Breast epithelium (tissue), 3 donors: Measurements from ENCODE around the gene CPT1C.

Source experiments
- CTCF ChIP-seq, 3 donors: fragments of 450-650 bp; IDR thresholded peaks; one replicate each; pipeline ENCODE4 v1.5.1; 2016 to 2017; ENCODE audit warnings: antibody characterized with exemption in 3 of 3, mild to moderate bottlenecking in 3 of 3, moderate library complexity in 3 of 3
- POLR2A ChIP-seq: fragments of 450-650 bp; IDR thresholded peaks from one replicate; pipeline ENCODE4 v1.6.1; 2016; ENCODE audit warnings: antibody characterized with exemption, mild to moderate bottlenecking, moderate library complexity

GRCh38 chr19:49641688-49642491 lies 49.0 kb upstream of the CPT1C start, which contains the start of gene SCAF1:
- TF ChIP-seq POLR2A (peak; percentile 85), CTCF (IDR thresholded peaks at IDR 0.05) (no peak)
